Activated CD4-positive, alpha-beta T cell treated with anti-CD3 and anti-CD28 coated beads for 48 hours (primary cell): ENCODE results near the gene CCDC47.
"Not testable (repeated sequence)": the region's sequence is repeated elsewhere in the genome, so short reads cannot be mapped to it uniquely, and the experiment has no call there.

Experiments used
- DNase-seq: peaks from one replicate; pipeline ENCODE4 v3.0.0-alpha.2; 2020

Gene CCDC47

GRCh38 chr17:63780928-63781327 is 7.5 kb upstream of the CCDC47 start:
- no peak for DNase-seq

- no peak for DNase-seq
These were observed 7.1 kb upstream of the CCDC47 start for GRCh38 chr17:63780507-63780906.

GRCh38 chr17:63775420-63775819 is 2.0 kb upstream of the CCDC47 start:
- DNase-seq: no peak

GRCh38 chr17:63774969-63775265 is 1.5 kb upstream of the CCDC47 start:
- DNase-seq: peak; percentile 12

- no peak for DNase-seq
These were observed 958 bp upstream of the CCDC47 start, which contains the start of gene DDX42 for GRCh38 chr17:63774141-63774968. Gene DDX42 (plus strand): TSS chr17:63774170. CDS start chr17:63787050, 12,880 bp downstream.

DNA sequence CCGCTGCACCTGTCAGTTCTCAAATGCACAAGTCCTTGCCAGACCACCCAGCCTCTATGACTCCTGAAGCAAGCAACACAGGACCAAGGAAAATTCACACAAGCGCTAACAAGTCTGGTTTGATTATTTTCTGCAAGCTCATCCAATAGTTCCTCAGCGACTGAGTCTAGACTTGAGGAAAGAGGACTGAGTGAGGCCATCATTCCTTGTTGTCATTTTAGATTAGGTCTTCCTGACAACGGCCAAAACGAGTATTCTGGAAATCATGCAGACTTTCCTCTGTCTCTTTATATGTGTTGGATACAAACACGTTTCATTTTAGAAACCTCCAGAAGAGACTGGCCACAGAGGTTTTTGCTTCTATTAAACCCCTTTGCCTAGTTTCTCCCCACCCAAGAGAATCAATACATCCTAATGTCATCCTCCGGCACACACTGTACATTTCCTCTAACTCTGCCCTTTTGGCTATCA is 561 bp downstream of the CCDC47 start:
- no peak for DNase-seq

- DNase-seq: no peak
These were observed 5.0 kb downstream of the CCDC47 start for GRCh38 chr17:63768433-63768832.

GRCh38 chr17:63766754-63767153 is 6.6 kb downstream of the CCDC47 start:
- no peak for DNase-seq

DNA sequence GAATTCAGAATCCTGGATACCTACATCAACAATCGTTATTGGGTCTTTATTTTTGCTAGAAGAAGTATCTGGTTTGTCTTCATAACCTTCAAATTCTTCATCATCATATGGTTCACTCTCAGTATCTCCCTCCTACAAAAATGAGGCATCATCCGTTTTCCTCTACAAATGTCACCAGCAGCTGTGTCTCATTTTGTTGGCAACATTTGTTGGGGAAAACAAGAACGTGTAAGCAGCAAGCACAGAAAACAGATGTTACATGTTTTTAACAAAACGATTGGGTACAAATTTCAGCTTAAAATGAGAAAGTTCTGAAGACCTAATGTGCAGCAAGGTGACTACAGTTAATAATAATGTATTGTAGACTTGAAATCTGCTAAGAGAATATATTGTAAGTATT is 8.7 kb downstream of the CCDC47 start:
- DNase-seq: no peak

DNA sequence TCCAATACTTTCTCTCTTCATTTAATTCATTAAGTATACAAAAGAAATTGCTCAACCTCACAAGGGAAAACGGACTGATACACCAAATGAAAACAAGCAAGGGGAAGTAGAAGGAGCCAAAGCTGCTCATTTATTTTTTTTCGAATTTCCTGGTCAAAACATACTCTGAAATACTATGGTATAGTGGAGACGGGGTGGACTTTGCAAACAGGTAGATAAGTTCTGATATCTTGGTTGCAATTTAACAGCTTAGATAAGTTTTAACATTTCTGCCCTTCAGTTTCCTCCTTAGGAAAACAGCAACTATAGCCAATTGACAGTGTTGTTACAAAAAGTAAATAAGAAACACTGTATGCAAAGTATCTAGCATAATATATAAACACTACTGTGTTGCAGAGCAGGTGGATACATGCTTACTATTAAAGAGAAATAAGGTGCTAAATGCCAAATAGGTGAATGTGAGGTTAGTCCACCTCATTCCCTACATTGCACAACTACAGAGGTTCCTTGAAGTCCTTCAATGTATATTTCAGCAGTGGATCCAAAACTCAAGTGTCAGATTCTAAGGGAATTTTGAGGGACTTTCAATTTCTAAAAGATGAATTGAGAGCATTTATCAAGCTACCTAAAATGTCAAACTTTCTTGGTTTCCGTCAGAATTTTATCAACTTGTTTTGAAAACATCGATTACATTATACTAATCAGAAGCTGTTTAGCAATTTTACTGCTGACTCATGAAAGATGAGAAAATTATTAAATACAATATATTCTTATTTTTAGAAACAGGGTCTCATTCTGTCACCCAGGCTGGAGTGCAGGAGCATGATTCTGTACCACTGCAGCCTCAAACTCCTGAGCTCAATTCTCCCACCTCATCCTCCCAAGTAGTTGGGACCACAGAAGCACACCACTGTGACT is 11.0 kb downstream of the CCDC47 start:
- no peak for DNase-seq

DNA sequence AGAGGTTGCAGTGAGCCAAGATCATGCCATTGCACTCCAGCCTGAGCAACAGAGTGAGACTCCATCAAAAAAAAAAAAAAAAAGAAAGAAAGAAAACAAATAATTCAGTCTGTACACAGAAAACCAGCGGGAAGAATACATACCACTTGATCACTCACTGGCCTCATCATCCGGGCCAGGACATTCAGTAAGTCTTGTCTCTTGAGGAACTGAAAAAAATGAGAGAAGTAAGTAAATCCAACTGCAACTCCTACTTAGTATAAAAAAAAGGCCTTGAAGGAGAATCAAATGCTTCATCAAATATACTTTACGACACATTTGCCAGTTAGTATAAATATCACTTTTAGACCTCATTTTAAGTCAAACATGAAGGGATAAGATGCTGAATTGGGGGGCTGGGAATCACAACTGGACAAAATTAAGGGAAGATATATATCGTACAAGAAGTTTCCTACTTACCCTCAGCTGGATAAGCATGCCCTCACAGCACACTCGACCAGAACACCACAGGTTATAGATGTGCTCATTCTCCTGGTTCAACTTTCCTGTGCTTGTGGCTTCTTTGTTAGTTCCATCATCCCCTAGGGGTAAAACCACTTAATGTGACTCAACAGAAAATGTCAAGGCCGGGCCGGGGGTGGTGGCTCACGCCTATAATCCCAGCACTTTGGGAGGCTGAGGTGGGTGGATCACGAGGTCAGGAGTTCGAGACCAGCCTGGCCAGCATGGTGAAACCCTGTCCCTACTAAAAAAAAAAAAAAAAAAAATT is 12.4 kb downstream of the CCDC47 start:
- peak; percentile 45 for DNase-seq

- no peak for DNase-seq
These were observed 15.0 kb downstream of the CCDC47 start for GRCh38 chr17:63758428-63758827.

GRCh38 chr17:63754046-63754445 is 19.4 kb downstream of the CCDC47 start:
- DNase-seq: no peak

DNA sequence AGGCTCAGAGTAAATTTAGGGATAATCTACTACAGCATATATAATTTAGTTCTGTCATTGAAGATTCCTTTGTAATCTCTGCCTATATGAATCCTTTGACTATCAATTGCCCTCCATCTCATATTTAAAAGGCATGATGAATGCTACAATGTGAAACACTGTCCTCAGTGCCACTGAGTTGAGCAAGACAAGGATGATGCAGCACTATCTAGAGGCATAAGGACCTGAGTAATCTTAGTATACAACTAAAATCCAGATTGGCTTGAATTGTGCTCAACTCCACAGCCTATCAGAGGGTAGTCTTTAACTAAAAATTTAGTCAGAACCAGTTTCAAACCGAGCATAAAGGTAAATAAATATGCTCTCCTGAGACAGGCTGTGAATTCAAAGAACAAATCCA is 20.2 kb downstream of the CCDC47 start:
- DNase-seq: no peak

DNA sequence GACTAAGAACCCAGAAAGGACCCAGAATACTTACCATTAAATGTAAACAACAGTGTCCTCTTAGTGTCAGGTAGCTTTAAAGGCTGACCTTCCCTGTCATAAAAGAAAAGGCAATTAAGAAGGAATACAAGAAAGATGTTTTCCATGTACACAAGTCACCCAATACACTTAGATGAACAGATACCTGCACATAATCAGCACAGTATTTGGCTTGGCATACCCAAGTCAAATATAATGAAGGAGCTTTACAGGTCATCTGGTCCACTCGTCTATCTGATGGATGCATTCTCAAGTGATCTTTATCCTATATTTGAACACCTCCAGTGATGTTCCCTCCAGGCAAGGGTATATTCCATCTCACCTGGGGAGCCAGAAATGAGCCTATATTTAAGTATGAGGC is 20.7 kb downstream of the CCDC47 start:
- DNase-seq: no peak

GRCh38 chr17:63751806-63752205 is 21.6 kb downstream of the CCDC47 start:
- DNase-seq: peak; percentile 21

DNA sequence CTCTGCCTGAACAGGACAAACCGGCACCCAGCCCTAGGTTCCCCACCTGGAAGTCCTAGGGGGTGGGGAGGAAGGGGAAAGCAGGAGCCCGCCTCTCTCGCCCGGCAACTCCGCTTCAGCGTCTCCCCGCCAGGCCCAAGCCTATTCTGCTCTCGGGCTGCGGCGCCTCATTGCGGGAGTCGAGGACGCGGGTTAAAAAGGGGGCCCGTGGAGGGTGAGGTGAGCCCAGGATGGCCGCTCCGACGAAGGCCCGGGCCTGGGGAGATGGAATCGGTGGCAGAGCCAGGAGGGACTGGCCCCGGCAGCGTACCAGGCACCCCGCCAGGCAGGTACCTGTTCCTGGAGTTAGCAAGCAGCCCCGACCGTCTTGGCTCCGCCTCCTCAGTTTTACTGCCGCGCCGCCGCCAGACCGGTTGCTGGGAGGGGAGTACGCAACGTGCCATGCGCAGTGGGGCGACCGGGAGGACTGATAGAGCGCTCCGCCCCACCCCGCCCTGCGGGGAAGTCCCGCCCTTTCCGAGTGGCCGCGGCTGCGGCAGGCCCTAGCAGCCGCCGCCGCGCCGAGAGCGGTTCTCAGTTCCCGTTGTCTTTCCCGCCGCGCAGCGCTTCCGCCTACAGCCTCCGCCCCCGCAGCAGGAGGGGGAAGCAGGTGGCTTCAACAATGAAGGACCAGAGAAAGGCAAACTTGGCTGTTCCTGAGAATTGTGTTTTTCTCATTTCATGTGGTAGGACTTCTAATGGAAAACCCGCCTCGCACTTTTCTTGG is 31.8 kb downstream of the CCDC47 start, which contains the start of gene STRADA:
STRADA (minus strand) TSS at position 392 of the 766 bp plus-strand sequence. CDS start 13,430 bp downstream, outside the sequence.
- DNase-seq: peak; percentile 100

- DNase-seq: no peak
These were observed 32.3 kb downstream of the CCDC47 start for GRCh38 chr17:63741143-63741407.

GRCh38 chr17:63740464-63741142 is 32.8 kb downstream of the CCDC47 start:
- no peak for DNase-seq

GRCh38 chr17:63735691-63736090 is 37.7 kb downstream of the CCDC47 start:
- no peak for DNase-seq

DNA sequence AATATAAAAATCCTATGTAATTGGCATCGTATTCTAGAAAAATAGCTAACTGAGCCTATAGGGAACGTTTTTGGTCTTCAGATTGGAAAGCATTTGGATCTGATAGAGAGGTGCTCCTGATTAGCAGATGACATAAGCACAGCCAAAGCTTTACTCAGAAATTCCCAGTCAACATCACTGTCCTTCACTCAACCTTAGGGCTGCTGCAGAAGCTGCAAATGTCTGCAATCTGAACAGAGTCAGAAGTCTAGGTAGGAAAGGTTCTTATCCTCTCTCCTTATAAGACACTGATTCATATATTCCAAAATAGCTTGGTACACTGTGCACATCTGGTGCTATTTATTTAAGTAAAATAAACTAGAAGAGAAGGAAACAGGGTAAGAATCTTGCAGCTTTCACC is 51.0 kb downstream of the CCDC47 start:
- DNase-seq: no peak

DNA sequence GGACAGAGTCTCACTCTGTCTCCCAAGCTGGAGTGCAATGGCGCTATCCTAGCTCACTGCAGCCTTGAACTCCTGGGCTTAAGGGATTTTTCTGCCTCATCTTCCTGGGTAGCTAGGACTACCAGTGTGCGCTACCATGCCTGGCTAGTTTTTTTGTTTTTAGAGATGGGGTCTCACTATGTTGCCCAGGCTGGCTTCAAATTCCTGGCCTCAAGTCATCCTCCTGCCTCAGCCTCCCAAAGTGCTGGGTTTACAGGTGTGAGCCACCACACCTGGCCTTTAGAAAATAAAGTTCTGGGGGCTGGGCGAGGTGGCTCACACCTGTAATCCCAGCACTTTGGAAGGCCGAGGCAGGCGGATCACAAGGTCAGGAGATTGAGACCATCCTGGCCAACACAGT is 53.2 kb downstream of the CCDC47 start:
- not testable (repeated sequence) for DNase-seq
